PC-3 (cell line): ENCODE measurements around the gene SERPINB8.

Experiments
- EZH2 ChIP-seq: fragments of 300-600 bp; sonication (generic); IDR thresholded peaks from one replicate; pipeline ENCODE4 v1.6.1; 2017; ENCODE audit warnings: antibody characterized with exemption, mild to moderate bottlenecking, low read length; ENCODE audit not compliant: unreplicated experiment
- EZH2phosphoT487 ChIP-seq: fragments of 300-600 bp; sonication (generic); IDR thresholded peaks from 2 replicates; pipeline ENCODE4 v1.6.1; 2018; ENCODE audit warnings: mild to moderate bottlenecking, antibody characterized with exemption, low read length, borderline replicate concordance
- TF ChIP-seq, protein P1 (sequence below): fragments of 300-600 bp; sonication (generic); conservative IDR thresholded peaks from 2 replicates; pipeline ENCODE4 v1.5.1; 2017; ENCODE audit warnings: antibody characterized with exemption, low read depth, mild to moderate bottlenecking, low read length

DNA sequence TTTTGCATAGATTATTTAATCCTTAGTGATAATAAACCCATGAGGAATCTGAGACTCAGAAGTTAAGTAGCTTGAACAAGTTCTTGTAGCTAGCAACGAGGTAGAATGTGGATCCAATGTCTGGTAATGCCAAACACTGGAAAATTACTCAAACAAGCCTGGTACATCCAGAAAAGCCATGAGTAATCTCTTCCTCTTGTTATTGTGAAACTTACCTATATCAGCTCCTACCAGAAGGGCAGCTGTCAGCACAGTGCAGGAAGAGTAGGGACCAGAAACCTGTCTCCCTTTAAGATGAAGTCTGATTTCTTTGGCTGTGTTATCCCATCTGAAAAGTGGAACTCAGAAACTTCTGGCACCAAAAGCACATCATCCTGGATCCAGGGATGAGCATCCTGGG, 7.7 kb upstream of the SERPINB8 start:
- TF ChIP-seq, protein P1, sequence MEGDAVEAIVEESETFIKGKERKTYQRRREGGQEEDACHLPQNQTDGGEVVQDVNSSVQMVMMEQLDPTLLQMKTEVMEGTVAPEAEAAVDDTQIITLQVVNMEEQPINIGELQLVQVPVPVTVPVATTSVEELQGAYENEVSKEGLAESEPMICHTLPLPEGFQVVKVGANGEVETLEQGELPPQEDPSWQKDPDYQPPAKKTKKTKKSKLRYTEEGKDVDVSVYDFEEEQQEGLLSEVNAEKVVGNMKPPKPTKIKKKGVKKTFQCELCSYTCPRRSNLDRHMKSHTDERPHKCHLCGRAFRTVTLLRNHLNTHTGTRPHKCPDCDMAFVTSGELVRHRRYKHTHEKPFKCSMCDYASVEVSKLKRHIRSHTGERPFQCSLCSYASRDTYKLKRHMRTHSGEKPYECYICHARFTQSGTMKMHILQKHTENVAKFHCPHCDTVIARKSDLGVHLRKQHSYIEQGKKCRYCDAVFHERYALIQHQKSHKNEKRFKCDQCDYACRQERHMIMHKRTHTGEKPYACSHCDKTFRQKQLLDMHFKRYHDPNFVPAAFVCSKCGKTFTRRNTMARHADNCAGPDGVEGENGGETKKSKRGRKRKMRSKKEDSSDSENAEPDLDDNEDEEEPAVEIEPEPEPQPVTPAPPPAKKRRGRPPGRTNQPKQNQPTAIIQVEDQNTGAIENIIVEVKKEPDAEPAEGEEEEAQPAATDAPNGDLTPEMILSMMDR, result no peak
- TF ChIP-seq EZH2phosphoT487, result no peak
- no peak for TF ChIP-seq EZH2
